CD4-positive, alpha-beta T cell treated with Interferon gamma for 1 hour (primary cell): ENCODE measurements around the gene FGF14.

ENCODE experiments used
- DNase-seq: peaks from one replicate; pipeline ENCODE4 v3.0.0-alpha.2; 2020

FGF14 gene

GRCh38 chr13:101916108-101916774, 485.6 kb downstream of the FGF14 start:
- no peak for DNase-seq

GRCh38 chr13:101915755-101916107, 486.1 kb downstream of the FGF14 start:
- no peak for DNase-seq

DNA sequence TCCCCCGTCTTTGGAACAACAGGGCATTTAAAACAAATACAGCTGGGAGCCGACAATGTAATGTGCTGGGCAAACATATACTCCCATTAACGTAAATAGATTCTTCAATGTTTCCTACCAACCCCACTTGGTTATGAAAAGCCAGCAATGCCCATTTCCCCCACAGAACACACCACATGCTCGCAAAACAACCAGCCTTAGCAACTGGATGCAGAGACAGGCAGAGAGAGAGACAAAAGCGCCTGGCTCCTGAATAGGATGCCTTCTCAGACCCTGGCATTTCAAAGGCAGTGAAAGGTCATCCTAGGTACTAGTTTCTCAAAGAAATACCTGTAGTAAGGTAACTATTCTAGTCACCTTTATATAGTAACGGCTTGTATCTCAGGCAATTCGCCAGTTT, 486.5 kb downstream of the FGF14 start:
- no peak for DNase-seq

DNA sequence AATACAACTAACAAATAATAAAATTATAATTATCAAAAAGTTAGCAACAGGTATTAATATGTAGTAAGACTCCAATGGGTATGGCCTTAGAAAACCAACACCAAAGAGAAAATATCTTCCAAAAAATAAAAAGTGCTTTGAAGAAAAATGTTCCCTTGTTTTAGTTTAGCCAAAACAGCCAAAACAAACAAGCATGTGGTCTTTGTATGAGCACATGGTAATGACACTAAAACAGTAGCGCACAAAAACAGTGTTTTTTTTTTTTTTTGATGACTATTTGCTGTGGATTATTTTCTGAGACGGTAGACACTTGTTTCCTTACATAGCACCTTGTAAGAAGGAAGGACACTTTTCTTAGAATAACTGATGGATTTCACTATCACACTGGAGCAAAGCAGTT, 490.1 kb downstream of the FGF14 start:
- no peak for DNase-seq

GRCh38 chr13:101903890-101904289, 498.0 kb downstream of the FGF14 start:
- no peak for DNase-seq

DNA sequence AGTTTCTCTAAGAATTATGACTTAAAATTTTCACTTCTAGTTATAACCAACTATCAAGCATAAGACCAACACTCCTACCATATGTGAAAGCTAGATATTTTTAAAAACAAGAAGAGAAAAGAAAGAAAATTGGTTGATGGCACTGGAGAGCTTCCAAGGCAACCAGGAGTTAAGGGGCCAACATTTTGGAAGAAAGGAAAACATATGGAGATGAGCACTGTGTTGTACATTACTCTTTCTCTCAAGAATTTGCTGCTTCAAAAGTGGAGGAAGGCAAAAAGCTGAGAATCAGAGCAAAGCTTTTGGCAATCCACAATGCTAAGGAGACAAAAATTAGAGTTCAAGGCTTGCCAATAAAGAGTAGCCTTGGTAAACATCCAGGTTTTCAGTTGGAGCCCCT, 503.2 kb downstream of the FGF14 start:
- DNase-seq, result no peak

DNA sequence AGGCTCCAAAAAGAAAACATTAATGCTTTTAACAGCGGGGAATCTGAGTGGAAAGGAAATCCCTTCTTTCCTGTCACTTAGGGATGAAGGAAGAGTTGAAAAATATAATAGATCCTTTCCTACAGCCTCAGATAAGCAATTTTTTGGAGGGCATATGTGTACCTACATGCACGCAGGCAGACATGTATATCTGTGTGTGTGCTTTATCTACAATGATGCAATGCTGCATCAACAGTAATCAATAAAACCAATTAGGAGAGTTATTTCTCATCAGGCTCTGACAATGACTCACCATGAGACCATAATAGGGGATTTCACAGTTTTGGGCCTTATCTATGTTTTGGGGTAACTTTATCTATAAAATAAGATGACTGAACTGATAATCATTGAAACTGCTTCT, 505.3 kb downstream of the FGF14 start:
- no peak for DNase-seq

- no peak for DNase-seq
Observed at GRCh38 chr13:101893021-101893420, 508.8 kb downstream of the FGF14 start.

DNA sequence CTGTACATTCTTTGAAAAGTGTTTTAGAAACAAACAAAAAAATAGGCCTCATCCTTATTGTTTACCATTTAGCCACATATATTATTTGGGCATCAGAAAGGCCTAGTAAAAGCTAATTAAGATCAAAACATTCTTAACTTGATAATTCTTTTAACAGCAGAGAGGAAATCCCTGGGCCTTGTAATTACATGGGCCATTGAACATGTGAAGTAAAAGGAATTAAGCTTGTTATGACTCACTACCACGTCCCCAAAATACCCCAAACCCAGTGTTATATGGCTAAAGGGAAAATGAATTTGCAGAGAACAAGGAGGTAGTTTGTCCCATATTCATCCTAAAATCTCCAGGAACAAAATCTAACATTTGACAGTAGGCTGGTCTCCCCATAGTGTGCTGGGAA, 509.6 kb downstream of the FGF14 start:
- no peak for DNase-seq

DNA sequence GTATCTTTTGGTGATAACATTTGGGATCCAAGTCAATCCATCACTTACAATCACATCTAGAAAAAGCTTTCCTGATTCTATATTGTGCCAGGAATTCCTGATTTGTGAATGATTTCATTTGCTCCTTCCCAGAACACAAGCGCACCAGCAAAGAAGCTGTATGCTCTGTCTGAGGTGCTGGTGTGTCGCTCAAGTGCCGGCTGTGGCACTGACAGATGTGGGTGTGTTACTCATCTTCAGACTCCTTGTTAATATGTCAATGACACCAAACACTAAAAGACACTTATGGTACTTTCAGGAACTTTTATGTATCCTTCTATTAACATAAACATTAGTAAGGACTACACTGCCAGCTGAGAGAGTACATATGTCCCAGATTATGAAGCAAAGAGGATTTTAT, 520.3 kb downstream of the FGF14 start:
- DNase-seq, result no peak

DNA sequence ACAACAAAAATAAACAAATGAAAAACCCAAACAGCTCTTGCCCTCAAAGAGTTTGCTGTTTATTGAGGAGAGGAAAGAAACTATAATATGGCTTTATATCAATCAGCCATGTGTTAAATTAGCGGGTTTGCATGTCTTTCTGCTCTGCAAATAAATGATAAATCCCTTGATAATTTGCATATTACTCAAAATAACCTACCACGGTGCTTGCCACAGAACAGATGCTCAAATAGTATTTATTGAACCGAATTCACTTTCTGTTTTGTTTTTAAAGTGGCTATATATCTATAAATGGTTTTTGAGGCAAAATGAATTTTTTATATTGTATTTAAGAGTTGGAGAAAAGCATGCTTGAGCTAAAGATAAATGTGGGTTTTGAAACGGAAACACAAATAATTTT, 521.3 kb downstream of the FGF14 start:
- DNase-seq, result no peak

- DNase-seq, result no peak
Observed at GRCh38 chr13:101876951-101877350, 524.9 kb downstream of the FGF14 start.

DNA sequence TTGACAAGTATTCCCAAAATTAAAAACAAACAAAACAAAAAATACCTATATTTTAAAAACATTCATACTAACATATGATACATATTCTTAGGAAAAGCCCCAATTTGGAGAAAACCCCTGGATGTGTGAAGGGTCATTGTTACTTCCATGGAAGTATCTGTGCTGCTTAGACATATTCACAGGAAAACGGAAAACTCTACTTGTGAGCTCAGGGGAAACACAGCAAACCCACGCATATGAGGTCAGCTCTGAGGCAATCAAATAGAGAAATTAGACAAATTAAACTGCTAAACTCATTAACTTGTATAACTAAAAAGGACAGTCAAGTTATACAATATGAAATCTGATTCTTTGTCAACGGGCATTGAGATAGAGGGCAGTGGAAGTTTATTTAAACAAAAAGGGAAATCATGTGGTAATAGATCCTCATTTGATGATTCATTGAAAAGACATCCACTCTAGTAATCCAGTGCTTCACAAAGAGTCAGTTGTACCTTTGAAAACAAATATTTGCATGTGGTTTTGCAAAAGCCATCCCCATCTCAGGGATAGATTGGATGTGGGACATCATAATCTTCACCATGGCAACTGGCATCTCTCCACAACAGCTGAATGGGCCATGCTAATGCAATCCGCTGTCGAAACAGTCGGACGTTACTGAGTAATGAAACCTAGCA, 526.0 kb downstream of the FGF14 start:
- no peak for DNase-seq

- no peak for DNase-seq
Observed at GRCh38 chr13:101875091-101875490, 526.8 kb downstream of the FGF14 start.

- DNase-seq, result no peak
Observed at GRCh38 chr13:101869553-101869952, 532.3 kb downstream of the FGF14 start.

DNA sequence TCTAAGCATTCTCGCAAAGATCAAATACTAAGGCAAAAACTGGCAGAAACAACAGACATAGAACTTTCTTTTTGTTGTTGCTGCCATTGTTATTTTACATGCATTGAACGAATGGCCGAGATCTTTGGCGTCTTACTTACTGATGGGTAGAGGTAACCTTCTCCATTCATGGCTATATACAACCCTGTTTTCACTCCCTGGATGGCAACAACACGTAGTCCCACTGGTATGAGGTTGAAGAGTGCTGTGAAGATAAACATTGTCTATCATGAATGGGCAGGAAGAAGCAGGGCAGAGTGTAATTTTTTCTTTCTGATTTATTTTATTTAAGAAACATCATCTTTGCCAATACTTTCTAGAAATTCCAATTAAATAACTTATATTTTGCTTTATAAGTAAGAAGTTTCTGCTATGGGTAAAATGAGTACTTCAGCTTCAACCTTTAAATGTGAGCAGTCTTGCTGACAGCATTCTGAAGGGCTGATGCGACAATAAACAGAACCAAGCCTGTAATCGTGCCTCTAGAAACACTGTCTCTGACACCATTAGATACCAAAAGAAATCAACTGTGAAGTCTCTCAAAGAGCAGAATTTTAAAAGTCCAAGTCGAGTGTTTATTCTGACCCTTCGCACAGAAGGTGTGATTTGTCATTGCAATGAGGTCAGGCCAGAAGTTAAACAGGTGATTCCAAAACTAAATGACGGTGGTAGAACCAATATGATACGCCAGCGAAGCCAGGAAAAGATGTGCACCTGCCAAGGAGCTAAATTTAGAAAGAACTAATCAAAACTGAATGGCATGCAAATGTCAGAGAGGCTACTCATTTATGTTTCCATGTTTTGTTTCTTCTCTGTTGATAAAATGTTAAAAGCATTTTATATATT, 533.0 kb downstream of the FGF14 start:
- no peak for DNase-seq

- no peak for DNase-seq
Observed at GRCh38 chr13:101866889-101867581, 534.8 kb downstream of the FGF14 start.

DNA sequence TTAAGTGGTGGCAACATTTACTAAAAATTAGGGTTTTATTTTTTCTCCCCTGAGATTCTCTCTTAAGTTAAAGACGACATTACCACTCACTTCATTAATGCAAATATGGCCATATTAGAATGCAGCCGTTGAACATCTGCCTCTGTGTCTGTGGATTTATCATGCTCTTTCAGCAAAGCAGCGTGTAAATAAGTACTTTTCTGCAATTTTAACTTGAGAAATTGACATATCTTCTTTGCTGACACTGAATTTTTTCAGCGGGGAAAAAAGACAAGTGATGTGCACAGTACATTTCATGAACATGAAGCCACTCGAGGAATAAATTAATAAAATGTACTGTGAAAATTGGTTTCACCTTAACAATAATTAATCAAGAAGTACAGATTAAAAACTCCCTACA, 543.0 kb downstream of the FGF14 start:
- no peak for DNase-seq

- DNase-seq, result no peak
Observed at GRCh38 chr13:101846701-101847100, 555.1 kb downstream of the FGF14 start.

GRCh38 chr13:101846249-101846648, 555.6 kb downstream of the FGF14 start:
- DNase-seq, result no peak

- DNase-seq, result no peak
Observed at GRCh38 chr13:101845245-101846020, 556.4 kb downstream of the FGF14 start.

DNA sequence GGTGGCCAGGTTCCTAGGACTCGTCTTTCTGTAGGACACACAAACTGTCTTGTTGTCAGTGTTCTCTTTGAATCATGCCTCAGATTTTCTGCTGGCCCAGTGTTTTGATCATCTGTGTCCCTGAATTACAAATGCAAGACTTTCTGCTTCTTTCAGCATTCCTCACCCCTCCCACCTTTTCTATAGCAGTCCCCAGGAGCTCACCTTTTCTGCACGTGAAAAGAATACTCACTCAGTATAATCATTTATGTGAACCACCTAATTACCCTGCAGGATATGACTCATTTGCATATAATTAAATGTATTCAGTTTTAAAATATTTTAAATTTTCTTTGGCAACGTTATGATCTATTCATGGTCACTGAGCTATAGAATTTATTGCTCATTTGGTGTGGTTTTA, 560.1 kb downstream of the FGF14 start:
- no peak for DNase-seq

DNA sequence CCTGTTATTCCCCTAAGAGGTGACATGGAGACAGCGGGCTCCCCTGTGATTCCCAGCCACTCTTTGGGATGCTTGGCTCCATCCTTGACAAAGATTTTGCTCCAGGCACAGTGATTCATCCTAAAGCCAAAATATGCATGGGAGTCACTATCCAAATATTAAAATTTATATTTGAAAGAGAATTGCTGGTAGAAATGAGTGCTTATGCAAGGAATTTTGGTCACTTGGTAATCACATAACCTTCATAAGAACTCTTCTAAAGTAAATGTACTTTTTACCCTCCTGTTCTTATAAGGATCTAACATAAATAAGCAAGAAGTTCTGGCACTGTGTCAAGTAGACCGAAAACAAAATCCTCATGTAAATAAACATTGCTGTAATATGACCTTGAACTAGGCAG, 563.5 kb downstream of the FGF14 start:
- no peak for DNase-seq
